Jurkat, Clone E6-1 (cell line): ENCODE measurements around the gene AGT. TPM values are rescaled to one million over a fixed set of nuclear protein-coding genes. Genes with fewer than 3 reads are reported as not detected.
A peak's percentile ranks its signal among the peaks of the same experiment; 100 is the strongest.

Source experiments
- DNase-seq: peaks from one replicate; pipeline ENCODE4 v3.0.0-alpha.2; 2011; ENCODE audit warnings: low read depth, low spot score
- H3K4me3 ChIP-seq: 2 replicates; pipeline ENCODE4 v1.5.1; 2011; ENCODE audit warnings: mild to moderate bottlenecking, low read length, control low read depth, moderate library complexity
- polyA plus RNA-seq: library from polyadenylated mRNA; unstranded; fragments of >200 nt; gene quantifications from one replicate; pipeline ENCODE4 v1.2.1, GENCODE V29; 2012; ENCODE audit warnings: missing spikeins; ENCODE audit not compliant: insufficient read length, insufficient read depth

AGT gene
- not detected for polyA plus RNA-seq

DNA sequence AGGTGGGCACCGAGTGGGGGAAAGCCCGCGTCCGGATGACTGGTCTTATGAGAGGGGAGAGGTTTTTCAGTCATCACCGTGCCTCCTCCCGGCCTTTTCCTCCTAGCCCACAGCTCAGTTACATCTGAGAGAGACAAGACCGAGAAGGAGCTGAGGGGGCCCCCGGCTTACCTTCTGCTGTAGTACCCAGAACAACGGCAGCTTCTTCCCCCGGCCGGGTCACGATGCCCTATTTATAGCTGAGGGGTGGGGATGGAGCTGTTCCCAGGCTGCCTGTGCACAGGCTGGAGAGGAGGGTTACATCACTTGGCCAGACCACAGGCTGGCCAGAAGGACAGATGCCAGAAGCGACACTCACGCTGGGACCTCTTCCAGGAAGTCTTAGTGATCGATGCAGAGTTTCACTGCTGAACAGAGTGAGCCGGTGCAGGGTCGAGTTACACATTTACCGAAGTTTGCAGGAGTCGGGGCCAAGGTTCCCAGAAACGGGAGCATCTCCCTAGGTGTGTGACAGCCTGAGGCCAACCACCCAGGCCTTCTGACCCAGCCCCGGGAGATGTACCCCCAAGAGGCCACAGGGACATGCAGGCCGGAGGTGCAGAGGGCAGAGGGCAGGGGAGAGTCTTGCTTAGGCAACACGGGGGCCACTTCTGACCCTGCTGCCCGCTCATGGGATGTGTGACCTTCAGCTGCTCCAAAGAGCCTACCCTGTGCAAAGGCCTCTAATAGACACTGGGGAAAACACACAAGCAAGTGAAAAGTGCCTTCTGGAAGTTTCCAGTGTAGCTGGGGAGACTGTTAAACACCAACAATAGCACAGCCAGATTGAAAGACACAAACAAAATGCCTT is at the start of gene AGT:
AGT (minus strand) TSS at position 208 of the 850 bp plus-strand sequence. CDS start 3,299 bp downstream, outside the sequence.
- no peak for DNase-seq
- H3K4me3 ChIP-seq, result no peak within 1 kb of the TSS

GRCh38 chr1:230761443-230762167 is 47.7 kb upstream of the AGT start:
- no peak for DNase-seq

DNA sequence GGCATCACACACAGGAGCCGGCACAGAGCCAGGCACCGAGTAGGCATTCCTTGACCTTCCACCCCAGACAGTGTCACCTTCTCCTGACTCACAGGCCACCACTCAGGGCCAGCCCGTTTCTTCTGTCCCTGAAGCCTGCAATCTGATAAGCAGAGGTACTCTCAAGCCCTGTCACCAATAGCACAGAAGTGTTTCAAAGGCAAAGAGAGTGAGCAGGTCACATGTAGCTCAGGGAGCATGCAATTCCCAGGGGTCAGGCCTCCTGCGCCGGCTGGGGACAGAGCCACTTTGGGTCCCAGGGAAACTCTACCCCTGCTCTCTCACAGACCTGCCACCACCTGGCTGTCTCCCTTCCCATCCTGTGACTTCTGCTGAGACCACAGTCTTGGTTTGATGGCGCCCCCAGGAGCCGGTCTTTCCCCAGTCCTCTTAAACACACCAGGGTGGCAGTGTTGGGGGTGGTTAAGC is 46.5 kb upstream of the AGT start:
- H3K4me3 ChIP-seq, result no peak overlapping the region
- DNase-seq, result no peak

More at GRCh38 chr1:230761443-230762167, 47.7 kb upstream of the AGT start:
- no peak overlapping the region for H3K4me3 ChIP-seq

GRCh38 chr1:230759369-230760065 is 45.6 kb upstream of the AGT start:
- no peak for DNase-seq

GRCh38 chr1:230758709-230759368 is 44.9 kb upstream of the AGT start:
- DNase-seq, result no peak
- no peak overlapping the region for H3K4me3 ChIP-seq

More at GRCh38 chr1:230759369-230760065, 45.6 kb upstream of the AGT start:
- H3K4me3 ChIP-seq, result no peak overlapping the region

DNA sequence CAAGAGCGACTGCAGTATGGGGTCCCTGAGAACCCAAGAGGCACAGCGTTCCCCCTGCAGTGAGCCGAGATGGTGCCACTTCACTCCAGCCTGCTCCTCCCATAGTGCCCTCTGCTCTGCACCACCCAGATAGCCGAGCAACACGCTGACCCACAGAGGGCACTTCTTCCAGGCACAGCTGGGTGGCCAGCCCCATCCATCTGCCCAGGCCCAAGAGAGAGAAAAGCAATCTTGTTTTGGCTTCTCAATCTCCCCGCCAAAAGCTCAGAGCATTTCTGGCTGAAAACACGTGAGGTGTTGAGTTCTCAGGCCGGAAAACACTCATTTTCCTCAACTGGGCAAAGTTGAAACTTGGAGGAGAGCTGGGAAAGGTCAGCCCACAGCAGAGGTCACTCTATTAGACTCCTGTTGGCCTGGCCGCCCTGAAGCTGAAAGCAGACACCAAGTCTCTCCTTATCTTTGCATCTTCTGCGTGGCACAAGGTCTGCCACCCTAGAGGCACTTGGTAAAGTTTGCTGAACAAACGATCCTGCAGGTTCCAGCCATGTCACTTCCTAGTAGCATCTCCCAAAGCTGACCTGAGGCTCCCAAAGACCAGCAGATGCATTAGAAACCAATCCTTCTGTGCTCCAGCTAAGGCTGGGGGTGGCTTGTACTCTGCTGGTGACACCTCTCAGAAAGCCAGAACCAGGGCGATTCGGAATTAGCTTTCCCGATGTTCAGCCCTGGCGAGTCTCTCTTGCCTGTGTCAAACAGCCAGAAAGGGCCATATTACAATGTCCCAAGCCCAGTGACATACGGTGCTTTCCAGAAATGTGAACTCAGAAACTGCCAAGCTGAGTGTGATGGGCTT is 44.2 kb upstream of the AGT start:
- H3K4me3 ChIP-seq, result no peak overlapping the region
- no peak for DNase-seq

GRCh38 chr1:230754796-230755195 is 40.9 kb upstream of the AGT start:
- H3K4me3 ChIP-seq, result no peak overlapping the region

GRCh38 chr1:230753586-230754251 is 39.8 kb upstream of the AGT start:
- DNase-seq, result peak; percentile 39
- H3K4me3 ChIP-seq, result peak overlapping the region; percentile 35

More at GRCh38 chr1:230754796-230755195, 40.9 kb upstream of the AGT start:
- no peak for DNase-seq

- no peak for DNase-seq
- peak overlapping the region; percentile 35 for H3K4me3 ChIP-seq
Measured at GRCh38 chr1:230753191-230753585, 39.3 kb upstream of the AGT start.

DNA sequence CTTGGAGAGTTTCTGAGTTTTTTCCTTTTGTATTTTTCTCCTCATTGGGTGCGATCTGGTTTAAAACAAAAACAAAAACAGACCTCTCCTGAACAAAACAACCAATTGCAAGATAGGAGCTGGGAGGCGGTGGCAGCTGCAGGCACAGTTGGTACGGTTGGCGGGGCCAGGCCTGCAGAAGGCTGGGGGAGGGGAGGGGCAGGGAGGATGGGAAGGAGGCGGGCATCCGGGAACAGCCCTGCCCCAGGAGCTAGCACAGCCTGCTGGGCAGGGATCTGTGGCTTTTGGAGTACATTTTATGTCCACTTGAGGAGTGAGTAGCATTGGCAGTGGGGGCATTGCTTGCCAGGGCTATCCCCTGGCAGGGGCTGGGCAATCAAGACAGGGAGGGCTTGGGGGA is 38.5 kb upstream of the AGT start:
- no peak for DNase-seq
- no peak overlapping the region for H3K4me3 ChIP-seq

- no peak overlapping the region for H3K4me3 ChIP-seq
- DNase-seq, result no peak
Measured at GRCh38 chr1:230750986-230751625, 37.2 kb upstream of the AGT start.

DNA sequence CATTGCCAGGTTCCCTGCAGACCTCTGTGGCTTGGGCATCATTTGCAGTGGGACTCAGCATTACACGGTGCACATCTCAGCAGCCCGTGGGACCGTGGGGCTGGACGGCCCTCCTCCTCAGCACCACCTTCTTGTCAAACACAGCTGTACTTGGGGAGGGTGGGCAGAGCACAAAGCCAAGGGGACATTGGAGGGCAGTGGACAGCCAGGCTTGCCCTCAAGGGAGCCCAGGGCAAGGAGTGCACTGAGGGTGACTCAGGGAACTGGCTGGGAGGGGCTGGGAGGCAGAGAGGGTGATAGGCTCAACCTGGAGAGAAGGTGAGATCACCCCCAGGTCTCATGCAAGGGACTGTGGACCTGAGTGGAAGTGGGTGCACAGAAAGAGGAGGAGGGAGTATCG is 36.7 kb upstream of the AGT start:
- DNase-seq, result no peak

DNA sequence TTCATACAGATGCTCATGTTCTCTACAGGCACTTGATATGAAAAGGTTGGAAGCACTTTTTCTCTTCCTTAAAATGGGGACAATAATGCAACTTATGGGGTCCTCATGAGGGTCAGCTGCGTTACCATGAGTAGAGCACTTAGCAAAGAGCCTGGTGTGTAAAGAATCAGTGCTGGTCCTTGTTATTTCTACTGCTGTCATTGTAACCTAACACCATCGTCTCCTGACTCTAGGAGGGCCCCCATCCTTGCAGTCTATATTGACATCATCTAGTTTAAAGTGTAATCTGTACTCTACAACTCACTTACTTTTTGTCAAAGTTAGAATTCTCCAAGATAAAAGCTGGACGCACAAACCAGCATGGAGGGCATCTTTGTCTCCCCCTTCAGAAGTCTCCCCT is 35.7 kb upstream of the AGT start:
- DNase-seq, result no peak
- H3K4me3 ChIP-seq, result no peak overlapping the region

More for the DNA sequence above, 36.7 kb upstream of the AGT start:
- no peak overlapping the region for H3K4me3 ChIP-seq

DNA sequence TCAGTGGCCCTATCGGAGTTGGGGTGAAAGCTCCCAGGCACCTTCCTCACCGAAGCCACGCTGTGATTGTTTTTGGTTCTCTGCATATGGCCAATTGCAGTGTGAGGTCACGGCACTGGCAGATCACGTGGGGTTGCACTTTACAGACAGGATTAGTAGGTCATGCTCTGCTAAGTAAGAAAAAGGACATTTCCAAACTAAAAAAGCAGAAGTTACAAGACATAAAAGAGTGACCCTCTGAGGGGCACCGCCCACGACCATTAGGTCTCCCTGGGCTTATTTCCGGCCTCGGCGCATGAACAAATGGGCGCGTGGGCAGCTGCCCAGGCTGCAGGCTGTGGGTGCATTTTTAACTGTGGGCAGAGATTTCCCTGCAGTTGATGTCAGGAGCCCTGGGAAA is 35.2 kb upstream of the AGT start:
- DNase-seq, result no peak
- H3K4me3 ChIP-seq, result no peak overlapping the region

DNA sequence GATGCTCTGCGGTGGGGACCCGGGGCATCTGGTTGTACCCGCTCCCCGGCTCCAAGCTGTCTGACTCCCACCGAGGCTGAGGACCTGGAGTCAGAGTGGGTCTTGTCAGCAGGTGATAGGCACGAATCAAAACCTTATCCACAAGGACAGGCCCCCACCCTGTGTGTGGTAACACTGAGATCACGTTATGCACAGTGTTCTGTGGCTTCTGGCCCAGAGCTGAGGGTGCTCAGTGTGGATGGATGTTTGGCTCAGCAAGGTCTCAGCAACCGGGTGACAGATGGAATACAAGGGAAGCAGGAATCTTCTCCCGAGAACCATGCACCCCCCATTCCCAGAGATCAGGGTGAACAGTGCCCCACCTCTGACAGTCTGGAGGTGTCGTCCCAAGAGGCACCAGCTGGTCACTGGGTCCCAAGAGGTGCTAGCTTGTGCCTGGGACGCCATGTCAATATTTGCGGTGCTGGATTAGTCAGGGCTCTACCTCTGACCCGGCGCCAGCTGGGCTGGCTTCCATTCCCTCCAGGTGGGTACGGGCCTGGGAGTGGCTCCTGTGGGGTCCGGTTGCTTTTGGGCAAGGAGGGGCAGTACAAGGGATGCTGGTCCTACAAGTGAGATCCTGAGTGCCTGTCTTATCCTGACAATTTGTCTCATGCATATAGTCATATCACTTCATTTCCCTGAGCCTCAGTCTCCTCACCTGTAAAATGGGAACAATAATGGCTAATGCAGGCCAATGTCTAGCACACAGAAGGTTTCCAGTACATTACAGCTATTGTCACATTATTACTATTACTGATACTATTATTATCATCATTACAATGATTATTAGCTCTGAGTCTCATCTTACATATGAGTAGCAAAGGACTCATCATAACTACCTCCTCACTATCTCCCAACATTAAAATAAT is 34.2 kb upstream of the AGT start:
- no peak for DNase-seq
- H3K4me3 ChIP-seq, result no peak overlapping the region

- no peak for DNase-seq
- no peak within 1 kb of the TSS for H3K4me3 ChIP-seq
Measured at GRCh38 chr1:230747127-230747730, 33.3 kb upstream of the AGT start, which contains the start of gene CAPN9. Gene CAPN9, plus strand, starts transcription at chr1:230747388. Its CDS starts 109 bp downstream, at chr1:230747497.
